Tibial nerve (tissue), 4 donors: Measurements from ENCODE around the gene RAD23A. TPM values are rescaled to one million over a fixed set of nuclear protein-coding genes. Genes with fewer than 3 reads are reported as not detected.
"Not testable (repeated sequence)": the region's sequence is repeated elsewhere in the genome, so short reads cannot be mapped to it uniquely, and the experiment has no call there.

Source experiments
- DNase-seq, 2 donors: peaks; one replicate each; pipeline ENCODE4 v3.0.0-alpha.2; 2019; ENCODE audit warnings: low spot score in 2 of 2
- H3K27ac ChIP-seq, 4 donors: fragments of 200-600 bp; sonication (generic) in 3 of 4; one replicate each; pipeline ENCODE4 v1.5.1; 2017 to 2019; ENCODE audit warnings: mild to moderate bottlenecking in 1 of 4
- H3K27me3 ChIP-seq, 2 donors: fragments of 200-600 bp; sonication (generic) in 1 of 2; one replicate each; pipeline versions ENCODE4 v1.5.1 to v1.6.0; 2017 to 2019
- H3K36me3 ChIP-seq, 3 donors: fragments of 200-600 bp; sonication (generic); one replicate each; pipeline ENCODE4 v1.5.1; 2018 to 2019
- H3K4me1 ChIP-seq, 4 donors: fragments of 200-600 bp; sonication (generic) in 3 of 4; one replicate each; pipeline ENCODE4 v1.5.1; 2017 to 2019
- H3K4me3 ChIP-seq, 4 donors: fragments of 200-600 bp; sonication (generic) in 3 of 4; one replicate each; pipeline ENCODE4 v1.5.1; 2017 to 2019; ENCODE audit warnings: mild to moderate bottlenecking in 1 of 4, moderate library complexity in 1 of 4
- H3K9me3 ChIP-seq, 4 donors: fragments of 200-600 bp; sonication (generic) in 3 of 4; one replicate each; pipeline ENCODE4 v1.5.1; 2017 to 2019
- EP300 ChIP-seq, 2 donors: sonication (generic); formaldehyde crosslinking; IDR thresholded peaks; one replicate each; pipeline ENCODE4 v1.6.1; 2017; ENCODE audit warnings: antibody characterized with exemption in 2 of 2, mild to moderate bottlenecking in 1 of 2
- POLR2A ChIP-seq, 2 donors: fragments of 450-650 bp; IDR thresholded peaks; one replicate each; pipeline ENCODE4 v1.6.1; 2017; ENCODE audit warnings: antibody characterized with exemption in 2 of 2, mild to moderate bottlenecking in 2 of 2, moderate library complexity in 2 of 2
- WGBS, 2 donors: methylation state at CpG; one replicate each; pipeline ENCODE4 v1.1.5; 2018; 5-methylcytosine and 5-hydroxymethylcytosine counted together
- total RNA-seq, 4 donors: library from RNA; depleted of rRNA; stranded (reverse); fragments of >200 nt; gene quantifications; one replicate each; pipeline ENCODE4 v1.1.0, GENCODE V29; 2016
- TF ChIP-seq, protein P1 (sequence below), 5 experiments: fragments of 200-600 bp in 3 of 5; fragments of 450-650 bp in 2 of 5; sonication (generic) in 3 of 5; IDR thresholded peaks; one replicate each; pipeline ENCODE4 v1.5.1; 2016 to 2019; ENCODE audit warnings: antibody characterized with exemption in 5 of 5, mild to moderate bottlenecking in 3 of 5, moderate library complexity in 2 of 5

RAD23A gene
- total RNA-seq, 4 donors from 2014 or later, result 89.2 to 111 (median 108) TPM

DNA sequence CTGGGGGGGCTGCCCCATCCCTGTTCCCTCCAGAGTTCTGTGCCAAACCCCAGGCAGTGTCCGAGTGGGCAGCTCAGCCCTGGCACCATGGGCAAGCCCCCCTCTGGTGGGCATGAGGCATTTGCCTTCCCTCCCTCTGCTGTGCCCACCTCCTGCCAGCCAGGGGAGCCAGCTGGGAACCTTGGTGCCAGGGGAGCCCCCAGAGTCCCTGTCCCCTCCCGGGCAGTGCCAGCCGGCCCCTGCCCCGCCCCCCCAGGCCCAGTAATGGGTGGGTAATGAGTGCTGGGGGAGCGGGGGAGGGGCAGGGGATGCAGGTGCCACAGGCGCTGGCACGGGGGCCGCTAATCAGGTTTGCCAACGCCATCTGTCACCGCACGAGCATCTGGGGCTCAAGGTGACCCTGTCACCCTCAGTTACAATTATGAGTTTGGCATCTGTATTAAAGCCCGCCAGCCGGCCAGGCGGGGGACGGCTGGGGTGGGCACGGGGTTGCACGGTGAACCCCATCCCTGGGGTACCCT, 29.6 kb downstream of the RAD23A start:
- no peak overlapping the region for H3K4me3 ChIP-seq
- no peak overlapping the region for H3K27ac ChIP-seq
- no peaks in the 10 kb centered on the region for H3K9me3 ChIP-seq
- TF ChIP-seq EP300 (IDR thresholded peaks at IDR 0.05) (no peak), POLR2A (IDR thresholded peaks at IDR 0.05) (no peak)
- TF ChIP-seq, protein P1, sequence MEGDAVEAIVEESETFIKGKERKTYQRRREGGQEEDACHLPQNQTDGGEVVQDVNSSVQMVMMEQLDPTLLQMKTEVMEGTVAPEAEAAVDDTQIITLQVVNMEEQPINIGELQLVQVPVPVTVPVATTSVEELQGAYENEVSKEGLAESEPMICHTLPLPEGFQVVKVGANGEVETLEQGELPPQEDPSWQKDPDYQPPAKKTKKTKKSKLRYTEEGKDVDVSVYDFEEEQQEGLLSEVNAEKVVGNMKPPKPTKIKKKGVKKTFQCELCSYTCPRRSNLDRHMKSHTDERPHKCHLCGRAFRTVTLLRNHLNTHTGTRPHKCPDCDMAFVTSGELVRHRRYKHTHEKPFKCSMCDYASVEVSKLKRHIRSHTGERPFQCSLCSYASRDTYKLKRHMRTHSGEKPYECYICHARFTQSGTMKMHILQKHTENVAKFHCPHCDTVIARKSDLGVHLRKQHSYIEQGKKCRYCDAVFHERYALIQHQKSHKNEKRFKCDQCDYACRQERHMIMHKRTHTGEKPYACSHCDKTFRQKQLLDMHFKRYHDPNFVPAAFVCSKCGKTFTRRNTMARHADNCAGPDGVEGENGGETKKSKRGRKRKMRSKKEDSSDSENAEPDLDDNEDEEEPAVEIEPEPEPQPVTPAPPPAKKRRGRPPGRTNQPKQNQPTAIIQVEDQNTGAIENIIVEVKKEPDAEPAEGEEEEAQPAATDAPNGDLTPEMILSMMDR (IDR thresholded peaks at IDR 0.05), result no peak
- H3K36me3 ChIP-seq, result no peaks in the 10 kb centered on the region
- WGBS, 2 donors, result 78 to 88% methylated on average over 6 to 7 of the region's 17 CpGs
- no peaks in the 10 kb centered on the region for H3K27me3 ChIP-seq
- no peak for DNase-seq
- H3K4me1 ChIP-seq, result peaks cover 0 to 6% (median 0%) of the 10 kb centered on the region in 4 donors

DNA sequence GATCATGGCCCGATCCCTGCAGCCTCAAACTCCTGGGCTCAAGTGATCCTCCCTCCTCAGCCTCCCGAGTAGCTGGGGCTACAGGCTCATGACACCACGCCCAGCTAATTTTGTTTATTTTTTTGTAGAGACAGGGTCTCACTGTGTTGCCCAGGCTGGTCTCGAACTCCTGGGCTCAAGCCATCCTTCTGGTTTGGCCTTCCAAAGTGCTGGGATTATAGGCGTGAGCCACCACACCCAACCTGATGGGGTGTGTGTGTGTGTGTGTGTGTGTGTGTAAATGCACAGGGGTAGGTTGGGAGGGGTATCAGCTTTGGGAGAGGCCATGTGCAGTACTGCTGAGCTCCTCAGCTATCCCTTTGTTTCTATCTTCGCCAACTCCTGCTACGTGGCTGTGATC, 30.4 kb downstream of the RAD23A start:
- not testable (repeated sequence) for H3K36me3 ChIP-seq, H3K27ac ChIP-seq, H3K9me3 ChIP-seq, H3K4me1 ChIP-seq, H3K4me3 ChIP-seq, DNase-seq, H3K27me3 ChIP-seq
- WGBS, 2 donors, result 81 to 86% methylated on average over 7 of the region's 7 CpGs

DNA sequence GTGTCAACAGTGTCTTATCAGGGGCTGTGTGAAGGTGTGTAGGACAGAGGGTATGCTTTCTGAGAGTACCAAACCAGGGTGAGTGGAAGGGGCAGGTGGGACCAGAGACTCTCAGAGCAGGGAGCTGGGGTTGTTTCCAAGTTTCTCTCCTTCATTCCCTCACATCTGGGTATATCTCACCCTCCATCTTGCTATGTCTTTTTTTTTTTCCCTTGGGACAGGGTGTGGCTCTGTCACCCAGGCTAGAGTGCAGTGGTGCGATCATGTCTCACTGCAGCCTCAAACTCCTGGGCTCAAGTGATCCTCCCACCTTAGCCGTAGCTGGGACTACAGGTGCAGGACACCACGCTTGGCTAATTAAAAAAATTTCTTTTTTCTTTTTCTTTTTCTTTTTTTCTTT, 34.3 kb downstream of the RAD23A start:
- H3K4me3 ChIP-seq, result no peak overlapping the region
- WGBS, 2 donors, result 94 to 98% methylated on average over 3 of the region's 3 CpGs
- TF ChIP-seq, protein P1 (IDR thresholded peaks at IDR 0.05), result no peak
- TF ChIP-seq EP300 (IDR thresholded peaks at IDR 0.05), result no peak
- TF ChIP-seq POLR2A (IDR thresholded peaks at IDR 0.05), result no peak

DNA sequence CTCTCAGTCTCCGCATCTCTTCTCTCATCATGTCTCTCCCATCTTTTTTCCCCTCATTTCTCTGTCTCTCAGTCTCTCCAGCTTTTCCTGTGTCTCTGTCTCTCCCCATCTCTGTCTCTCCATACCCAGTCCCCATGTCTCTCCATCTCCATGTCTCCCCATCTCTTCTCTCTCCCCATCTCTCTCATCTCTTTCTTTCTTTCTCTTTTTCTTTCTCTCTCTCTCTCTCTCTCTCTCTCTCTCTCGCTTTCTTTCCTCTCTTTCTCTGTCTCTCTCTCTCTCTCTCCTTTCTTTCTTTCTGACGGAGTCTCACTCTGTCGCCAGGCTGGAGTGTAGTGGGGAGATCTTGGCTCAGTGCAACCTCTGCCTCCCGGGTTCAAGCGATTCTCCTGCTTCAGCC, 37.0 kb downstream of the RAD23A start:
- H3K27me3 ChIP-seq, result no peaks in the 10 kb centered on the region
- no peak for DNase-seq
- H3K4me1 ChIP-seq, result peaks cover 0 to 38% (median 10%) of the 10 kb centered on the region in 4 donors
- WGBS, 2 donors, result 87 to 91% methylated on average over 6 of the region's 6 CpGs
- H3K9me3 ChIP-seq, result no peaks in the 10 kb centered on the region
- H3K4me3 ChIP-seq, result no peak overlapping the region
- peak overlapping the region in 2 of 4 donors; percentile 69 to 79 for H3K27ac ChIP-seq
- TF ChIP-seq, protein P1 (IDR thresholded peaks at IDR 0.05), result no peak
- TF ChIP-seq EP300 (IDR thresholded peaks at IDR 0.05) (no peak), POLR2A (IDR thresholded peaks at IDR 0.05) (no peak)
- H3K36me3 ChIP-seq, result no peaks in the 10 kb centered on the region

More for the DNA sequence above, 34.3 kb downstream of the RAD23A start:
- Histone ChIP-seq H3K27me3 (no peaks in the 10 kb centered on the region), H3K27ac (no peak overlapping the region), H3K9me3 (no peaks in the 10 kb centered on the region), H3K4me1 (peaks cover 0 to 26% (median 6%) of the 10 kb centered on the region in 4 donors), H3K36me3 (no peaks in the 10 kb centered on the region)
- DNase-seq, result no peak

DNA sequence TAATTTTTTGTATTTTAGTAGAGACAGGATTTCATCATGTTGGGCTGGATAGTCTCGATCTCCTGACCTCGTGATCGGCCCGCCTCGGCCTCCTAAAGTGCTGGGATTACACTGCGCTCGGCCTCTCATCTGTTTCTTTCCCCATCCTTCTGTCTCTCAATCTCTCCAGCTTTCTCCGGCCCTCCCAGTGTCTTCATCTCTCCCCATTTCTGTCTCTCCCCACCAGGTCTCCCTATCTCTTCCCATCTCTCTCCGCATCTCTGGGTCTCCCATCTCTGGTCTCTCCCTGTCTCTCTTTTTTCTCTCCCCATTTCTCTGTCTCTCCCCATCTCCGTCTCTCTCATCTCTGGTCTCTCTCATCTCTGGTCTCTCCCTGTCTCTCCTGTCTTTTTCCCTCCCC, 37.4 kb downstream of the RAD23A start:
- Histone ChIP-seq H3K27me3 (no peaks in the 10 kb centered on the region), H3K4me3 (peak overlapping the region in 2 of 4 donors; percentile 19 to 41), H3K27ac (peak overlapping the region in 2 of 4 donors; percentile 69 to 79), H3K4me1 (peaks cover 0 to 34% (median 10%) of the 10 kb centered on the region in 4 donors), H3K36me3 (no peaks in the 10 kb centered on the region), H3K9me3 (no peaks in the 10 kb centered on the region)
- TF ChIP-seq EP300 (IDR thresholded peaks at IDR 0.05), result no peak
- TF ChIP-seq, protein P1 (IDR thresholded peaks at IDR 0.05), result no peak
- TF ChIP-seq POLR2A (IDR thresholded peaks at IDR 0.05), result no peak
- DNase-seq, result no peak
- whole genome bisulfite sequencing, 2 donors, result 58 to 65% methylated on average over 10 of the region's 10 CpGs
